Pulmonary artery endothelial cell (primary cell): ENCODE data around the gene PASK. TPM values are rescaled to one million over a fixed set of nuclear protein-coding genes. Genes with fewer than 3 reads are reported as not detected.

Experiments used
- DNase-seq: peaks from one replicate; pipeline ENCODE4 v3.0.0-alpha.2; 2011; ENCODE audit warnings: low read depth, low spot score
- total RNA-seq: library from RNA; depleted of rRNA; stranded (reverse); fragments of >200 nt; gene quantifications from 2 replicates; pipeline ENCODE4 v1.2.3, GENCODE V29; 2014

PASK gene
- total RNA-seq, 1 donor from 2014 or later: 5.5 TPM

GRCh38 chr2:241082341-241083090 is 66.8 kb downstream of the PASK start:
- no peak for DNase-seq

DNA sequence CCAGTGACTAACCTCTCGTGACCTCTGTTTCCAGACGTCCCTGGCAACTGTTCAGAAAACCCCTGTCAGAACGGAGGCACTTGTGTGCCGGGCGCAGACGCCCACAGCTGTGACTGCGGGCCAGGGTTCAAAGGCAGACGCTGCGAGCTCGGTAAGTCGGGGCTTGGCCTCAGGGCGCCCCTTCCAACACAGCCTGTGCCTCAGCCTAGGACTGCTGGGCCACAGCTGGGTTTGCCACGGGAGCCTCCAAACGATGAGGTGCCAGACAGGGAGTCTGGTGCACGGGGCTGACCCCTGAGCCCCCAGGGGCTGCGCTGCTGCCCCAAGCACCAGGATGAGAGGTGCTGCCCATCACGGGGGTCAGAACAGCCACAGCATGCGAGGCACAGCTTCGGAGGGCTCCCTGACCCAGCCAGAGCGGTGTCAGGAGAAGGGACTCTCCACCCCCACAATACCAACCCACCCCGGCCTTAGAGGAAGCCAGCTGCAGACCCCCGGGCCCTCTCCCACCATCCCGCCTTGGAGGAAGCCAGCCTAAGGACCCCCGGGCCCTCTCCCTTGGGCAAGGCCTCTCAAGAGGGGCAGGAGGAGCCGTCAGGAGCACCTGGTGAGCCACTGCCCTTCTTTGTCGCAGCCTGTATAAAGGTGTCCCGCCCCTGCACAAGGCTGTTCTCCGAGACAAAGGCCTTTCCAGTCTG is 67.5 kb downstream of the PASK start:
- DNase-seq: no peak

DNA sequence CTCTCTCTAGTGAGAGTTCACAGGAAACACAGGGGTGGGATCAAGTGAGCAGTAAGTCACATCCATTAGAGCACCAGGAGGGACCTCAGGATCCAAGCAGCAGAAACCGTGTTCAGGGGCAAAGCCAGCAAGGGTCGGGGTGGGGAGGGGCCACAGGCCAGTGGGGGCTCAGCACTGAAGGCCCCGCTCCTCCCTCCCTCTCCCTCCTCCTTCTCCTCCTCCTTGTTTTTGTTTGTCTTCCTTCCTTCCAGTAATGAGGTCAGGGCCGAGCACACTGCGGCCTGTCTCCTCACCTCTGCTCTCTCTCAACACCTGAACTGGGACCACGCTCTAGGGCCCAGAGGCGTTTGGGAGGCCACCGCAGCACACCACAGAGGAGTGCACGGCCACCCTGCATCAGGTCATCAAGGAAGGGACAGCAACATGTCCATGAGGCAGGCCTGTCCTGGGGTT is 68.1 kb downstream of the PASK start:
- no peak for DNase-seq

GRCh38 chr2:241080405-241081189 is 68.7 kb downstream of the PASK start:
- DNase-seq: no peak

DNA sequence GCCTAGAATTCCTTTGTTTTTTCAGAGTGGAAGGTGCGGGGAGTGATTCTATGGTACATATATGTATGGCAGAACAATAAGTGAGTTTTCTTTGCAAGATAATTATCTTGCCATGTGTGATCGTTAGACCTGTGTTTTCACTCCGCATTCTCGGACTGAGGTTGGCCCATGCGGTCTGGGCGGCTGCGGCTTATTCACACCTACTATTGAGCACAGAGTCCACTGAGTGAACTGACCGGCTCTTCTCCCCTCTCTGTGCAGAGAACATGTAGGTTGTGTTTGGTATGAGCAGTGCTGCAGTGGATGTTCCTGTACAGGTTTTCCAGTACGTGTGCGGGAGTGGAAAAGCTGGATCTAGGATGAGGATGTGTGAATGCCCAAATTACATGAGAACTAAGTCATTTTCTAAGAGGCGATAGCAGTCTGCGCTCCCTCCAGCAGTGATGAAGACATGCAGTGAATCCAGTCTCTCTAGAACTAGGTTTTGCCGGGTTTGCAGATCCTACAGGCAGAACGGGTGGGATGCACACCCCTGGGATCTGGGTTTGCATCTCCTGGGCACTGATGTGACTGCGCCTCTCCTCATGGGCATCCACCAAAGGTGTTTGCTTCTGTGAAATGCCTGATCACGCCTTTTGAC is 74.3 kb downstream of the PASK start:
- DNase-seq: no peak

DNA sequence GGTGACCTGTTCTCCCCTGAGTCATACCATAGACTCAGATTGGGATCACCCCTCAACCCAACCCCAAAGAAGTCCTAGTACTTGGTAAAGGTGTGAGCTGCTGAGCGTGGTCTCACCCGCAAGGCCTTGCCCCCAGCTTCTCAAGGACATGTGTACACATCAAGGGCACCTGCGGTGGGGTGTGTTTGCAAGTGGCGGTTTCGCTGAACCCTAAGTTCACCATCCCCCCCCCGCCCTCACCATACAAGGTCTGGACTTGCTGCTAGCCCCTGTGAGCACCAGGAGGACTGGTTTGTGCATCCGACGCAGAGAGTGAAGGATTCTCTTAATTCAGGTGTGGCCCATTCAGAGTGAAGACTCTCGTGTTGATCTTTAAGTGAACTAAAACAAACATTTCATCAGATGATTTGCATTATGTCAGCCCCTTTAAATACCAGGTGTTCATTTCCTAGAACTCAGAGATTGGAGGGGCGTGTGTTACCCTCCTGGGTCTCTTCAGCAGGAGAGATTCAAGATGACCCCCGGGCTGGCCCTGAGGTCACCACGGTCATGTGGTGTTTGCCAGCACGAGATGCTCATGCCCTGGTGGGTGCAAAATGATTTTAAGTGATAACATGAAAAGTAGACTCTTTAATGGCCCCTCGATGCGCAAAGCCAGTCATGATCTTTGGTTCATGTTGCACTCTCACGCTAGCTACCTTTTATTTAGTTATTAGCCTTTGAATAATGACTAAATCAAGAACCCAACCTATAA is 75.0 kb downstream of the PASK start:
- no peak for DNase-seq

DNA sequence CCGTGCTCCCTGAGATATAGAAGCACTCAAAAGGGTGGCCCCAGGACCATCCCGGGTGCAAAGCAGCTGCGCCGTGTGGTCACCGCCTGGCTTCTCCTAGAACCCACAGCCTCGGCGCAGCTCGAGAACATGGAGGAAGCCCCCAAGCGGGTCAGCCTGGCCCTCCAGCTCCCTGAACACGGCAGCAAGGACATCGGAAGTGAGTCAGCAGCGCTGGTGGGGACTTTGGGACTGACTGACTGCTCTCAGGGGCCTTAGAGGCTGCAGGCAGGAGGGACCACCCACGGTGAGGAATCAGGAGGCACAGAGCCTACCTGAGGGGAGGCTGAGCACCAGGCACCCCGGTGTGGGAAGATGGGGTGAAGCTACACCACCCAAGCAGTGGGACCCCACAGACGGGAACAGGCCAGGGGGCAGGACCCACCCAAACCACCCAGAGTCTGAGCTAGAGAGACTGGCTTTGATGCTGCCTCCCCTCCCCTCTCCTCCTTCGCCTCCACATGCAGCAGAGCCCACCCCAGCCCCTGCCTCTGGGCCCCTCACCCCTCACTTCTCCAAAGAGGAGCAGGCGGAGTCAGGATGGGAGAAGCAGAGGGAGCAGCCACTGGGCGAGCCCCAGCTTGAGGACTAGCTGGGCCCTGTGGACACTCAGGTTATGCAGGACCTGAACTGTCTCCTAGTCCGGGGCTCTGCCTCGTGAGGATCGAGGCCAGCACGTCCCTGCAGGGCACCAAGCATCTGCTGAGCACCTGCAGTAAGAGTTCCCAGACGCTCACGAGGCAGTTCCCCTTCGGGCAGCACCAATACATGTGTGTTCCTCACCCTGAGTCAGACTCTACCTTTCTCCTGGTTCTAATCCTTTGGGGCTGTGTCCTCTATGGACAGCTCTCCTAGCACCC is 75.9 kb downstream of the PASK start:
- DNase-seq: no peak

DNA sequence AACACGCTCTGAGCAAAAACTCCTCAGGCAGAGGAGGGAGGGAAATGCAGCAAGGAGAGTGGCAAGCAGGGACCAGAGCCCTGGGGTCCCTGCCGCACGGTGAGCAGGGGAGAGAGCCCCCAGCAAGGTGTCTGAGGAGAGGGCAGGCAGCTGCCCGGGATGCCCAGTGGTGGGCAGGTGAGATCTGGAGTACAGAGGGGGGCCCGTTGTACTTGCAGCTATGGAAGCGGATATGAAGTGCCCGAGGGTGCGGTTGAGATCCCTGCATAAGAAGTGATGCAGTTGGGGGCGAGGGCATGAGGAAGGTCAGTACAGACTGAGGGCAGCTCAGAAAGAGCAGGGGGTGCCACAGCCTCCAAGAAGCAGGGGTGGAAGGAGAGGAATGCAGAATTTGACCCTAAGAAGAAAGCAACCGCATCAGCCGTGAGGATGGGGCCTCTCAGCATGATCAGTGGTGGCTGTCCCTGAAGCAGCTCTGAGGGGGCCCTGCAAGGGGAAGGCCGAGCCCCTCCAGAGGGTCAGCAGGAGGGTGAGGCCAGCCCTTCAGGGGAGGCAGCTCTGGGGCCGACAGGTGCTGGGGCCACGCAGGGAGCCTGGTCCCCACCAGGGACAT is 76.6 kb downstream of the PASK start:
- DNase-seq: no peak

- DNase-seq: no peak
Measured at GRCh38 chr2:241072151-241072550, 77.1 kb downstream of the PASK start.

DNA sequence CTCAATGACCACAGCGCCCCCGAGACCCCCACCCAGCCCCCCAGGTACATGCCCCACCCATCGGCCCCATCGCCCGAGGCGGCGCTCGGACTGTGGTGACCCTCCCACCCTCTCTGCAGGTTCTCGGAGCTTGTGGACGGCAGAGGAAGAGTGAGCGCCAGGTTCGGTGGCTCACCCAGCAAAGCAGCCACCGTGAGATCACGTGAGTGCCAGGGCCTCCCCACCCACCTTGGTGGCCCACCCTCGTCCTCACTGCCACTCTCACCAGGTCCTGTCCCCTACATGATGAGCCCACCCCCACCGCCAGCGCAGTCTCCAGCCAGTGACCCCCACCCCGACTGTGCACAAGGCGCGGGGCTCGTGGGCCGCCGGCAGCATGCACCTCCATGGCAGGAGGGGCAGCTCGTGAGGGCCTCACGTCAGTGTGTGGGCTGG is 77.6 kb downstream of the PASK start:
- no peak for DNase-seq

DNA sequence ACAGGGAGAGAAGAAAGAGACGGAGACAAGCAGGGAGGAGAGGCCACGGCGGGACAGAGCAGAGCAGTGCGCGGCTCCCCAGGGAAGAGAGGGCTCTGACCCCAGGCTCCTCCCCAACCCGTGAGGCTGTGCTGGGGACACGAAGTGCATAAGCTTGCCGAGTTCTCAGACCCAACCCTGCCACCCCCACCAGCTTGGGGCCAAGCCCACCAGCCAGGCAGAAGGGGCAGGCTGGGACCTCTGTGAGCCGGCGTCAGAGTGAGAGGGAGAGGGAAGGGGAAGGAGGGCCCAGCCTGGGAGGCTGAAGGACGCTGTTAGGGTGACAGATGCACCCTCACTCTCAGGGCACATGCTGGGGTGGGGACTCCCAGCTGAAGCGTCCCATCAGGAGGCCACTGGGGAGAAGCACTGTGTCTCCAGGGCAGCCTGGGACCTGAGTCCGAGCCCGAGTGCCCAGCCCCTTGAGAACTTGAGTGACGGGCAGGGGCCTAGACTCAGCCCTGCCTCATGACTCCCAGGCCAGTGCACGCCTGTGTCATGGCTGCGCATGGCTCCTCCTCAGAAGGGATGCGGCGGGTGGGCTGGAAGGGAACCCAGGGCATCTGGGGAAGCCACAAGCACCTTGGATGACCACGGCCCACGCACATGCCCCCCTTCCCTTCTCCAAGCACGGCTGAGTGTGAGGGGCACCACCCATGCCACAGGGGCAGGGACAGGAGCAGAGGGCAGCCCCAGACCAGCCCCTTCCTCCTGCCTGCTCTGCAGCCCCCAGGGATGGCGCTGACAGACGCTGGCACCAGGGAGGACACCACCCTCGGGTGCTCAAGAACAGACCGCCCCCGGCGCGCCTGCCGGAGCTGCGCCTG is 78.2 kb downstream of the PASK start:
- DNase-seq: no peak

DNA sequence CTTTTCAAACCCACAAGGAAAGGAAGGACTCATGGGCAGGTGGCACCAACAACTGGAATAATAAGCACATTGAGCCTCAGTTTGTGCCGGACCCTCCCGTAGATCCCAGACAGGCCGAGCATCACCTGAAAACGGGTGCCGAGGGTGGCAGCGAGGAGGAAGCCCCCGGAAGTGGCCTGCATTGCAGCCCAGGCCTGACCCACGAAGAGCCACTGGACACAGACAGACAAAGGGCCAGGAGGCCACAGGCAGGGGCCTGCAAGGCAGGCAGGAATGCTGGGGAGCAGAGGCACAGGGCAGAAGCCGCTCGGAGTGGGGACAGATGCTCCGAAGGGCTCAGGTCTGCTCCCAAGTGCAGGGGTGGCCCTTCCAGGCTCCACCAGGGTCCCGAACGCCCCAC is 78.9 kb downstream of the PASK start:
- DNase-seq: no peak

GRCh38 chr2:241069821-241070281 is 79.4 kb downstream of the PASK start:
- no peak for DNase-seq

DNA sequence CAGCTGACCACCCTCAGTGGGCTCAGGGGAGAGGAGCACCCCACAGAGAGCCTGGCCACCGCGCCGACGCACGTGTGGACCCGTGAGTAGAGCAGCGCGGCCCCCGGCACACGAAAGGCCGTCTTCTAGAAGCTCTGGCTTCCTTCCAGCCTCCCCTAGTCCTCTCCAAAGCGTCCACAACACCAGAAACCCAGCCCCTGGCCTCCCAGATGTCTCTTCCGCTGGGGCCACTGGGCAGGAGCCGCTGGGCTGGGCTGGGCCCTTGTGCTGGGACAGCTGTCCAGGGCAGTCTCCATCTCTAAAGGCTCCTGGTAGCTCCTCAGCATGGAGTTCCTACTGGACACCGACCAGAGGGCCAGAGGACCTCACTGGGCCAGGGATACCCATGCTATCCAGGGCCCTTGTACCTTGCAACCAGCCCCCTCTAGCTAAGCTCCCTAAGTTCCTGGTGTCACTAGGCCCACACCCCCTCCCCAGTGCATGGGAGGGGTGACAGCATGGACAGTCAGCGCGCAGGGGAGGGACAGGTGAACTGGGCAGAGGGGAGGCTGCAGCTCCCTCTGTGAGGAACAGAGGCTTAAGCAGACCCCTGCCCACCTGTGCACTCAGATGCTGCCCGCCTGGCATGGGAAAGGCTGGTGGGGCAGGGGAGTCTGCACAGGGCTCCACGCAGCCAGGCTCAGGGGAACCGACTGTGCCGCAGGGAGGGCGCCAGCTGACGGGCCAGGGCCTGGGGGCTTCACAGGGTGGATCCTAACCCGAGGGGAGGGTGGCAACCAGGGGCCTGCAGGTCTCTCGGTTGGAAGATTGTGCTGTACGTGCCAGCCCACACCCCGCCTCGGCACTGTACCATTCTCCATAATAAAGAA is 80.1 kb downstream of the PASK start:
- no peak for DNase-seq

- no peak for DNase-seq
Measured at GRCh38 chr2:241068136-241068941, 80.9 kb downstream of the PASK start.

DNA sequence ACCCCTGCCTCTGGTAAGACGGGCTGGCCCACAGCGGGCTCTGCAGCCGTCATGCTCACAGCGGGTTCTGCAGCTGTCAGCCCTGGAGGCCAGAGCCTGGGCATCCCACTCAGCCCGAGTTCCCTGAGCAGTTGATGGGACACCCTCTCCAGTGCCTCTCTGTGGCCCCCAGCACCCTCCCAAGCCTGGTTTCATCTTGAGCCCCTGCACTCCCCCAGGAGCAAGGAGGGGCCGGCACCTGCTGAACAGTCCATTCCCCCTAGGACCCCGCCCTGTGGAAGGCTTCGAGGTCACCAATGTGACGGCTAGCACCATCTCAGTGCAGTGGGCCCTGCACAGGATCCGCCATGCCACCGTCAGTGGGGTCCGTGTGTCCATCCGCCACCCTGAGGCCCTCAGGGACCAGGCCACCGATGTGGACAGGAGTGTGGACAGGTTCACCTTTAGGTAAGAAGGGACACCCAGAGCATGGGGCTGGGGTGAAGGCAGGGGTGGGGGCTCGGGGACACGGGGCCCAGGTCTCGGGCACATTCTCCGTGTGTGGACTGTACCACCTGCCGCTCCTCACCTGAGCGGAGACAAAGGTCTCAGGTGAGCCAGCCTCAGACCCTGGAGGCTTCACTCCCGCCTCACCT is 81.7 kb downstream of the PASK start:
- DNase-seq: no peak
